KMS-11 (cell line): Measurements from ENCODE around the gene SASH1.

Source experiments
- H2AFZ ChIP-seq: fragments of 200-600 bp; sonication (generic); 2 replicates; pipeline ENCODE4 v1.6.1; 2016; ENCODE audit warnings: antibody characterized with exemption, mixed run types, low read depth
- H3K27ac ChIP-seq: fragments of 200-600 bp; sonication (generic); 2 replicates; pipeline ENCODE4 v1.6.1; 2016; ENCODE audit warnings: mild to moderate bottlenecking, mixed run types
- H3K27me3 ChIP-seq: fragments of 200-600 bp; sonication (generic); 2 replicates; pipeline ENCODE4 v1.6.1; 2017; ENCODE audit warnings: mild to moderate bottlenecking, low read depth, mixed run types, moderate library complexity; ENCODE audit not compliant: insufficient read depth
- H3K36me3 ChIP-seq: fragments of 200-600 bp; sonication (generic); 2 replicates; pipeline ENCODE4 v1.6.1; 2017; ENCODE audit warnings: mild to moderate bottlenecking, mixed run types; ENCODE audit not compliant: insufficient read depth
- H3K4me1 ChIP-seq: fragments of 200-600 bp; sonication (generic); 2 replicates; pipeline ENCODE4 v1.6.1; 2016; ENCODE audit warnings: mild to moderate bottlenecking, low read depth, mixed run types; ENCODE audit not compliant: poor library complexity, severe bottlenecking
- H3K4me2 ChIP-seq: fragments of 200-600 bp; sonication (generic); 2 replicates; pipeline ENCODE4 v1.7.0; 2016; ENCODE audit warnings: mild to moderate bottlenecking, mixed run types
- H3K4me3 ChIP-seq: fragments of 200-600 bp; sonication (generic); IDR thresholded peaks from 2 replicates; pipeline ENCODE4 v1.6.1; 2017; ENCODE audit warnings: low read depth, low read length, mixed read lengths; ENCODE audit not compliant: insufficient read depth
- H3K79me2 ChIP-seq: fragments of 200-600 bp; sonication (generic); 2 replicates; pipeline ENCODE4 v1.6.1; 2016; ENCODE audit warnings: low read depth, mixed run types; ENCODE audit not compliant: insufficient read depth
- H3K9ac ChIP-seq: fragments of 200-600 bp; sonication (generic); 2 replicates; pipeline ENCODE4 v1.6.1; 2016; ENCODE audit warnings: mild to moderate bottlenecking, mixed run types
- H4K20me1 ChIP-seq: fragments of 200-600 bp; sonication (generic); 2 replicates; pipeline ENCODE4 v1.6.1; 2016; ENCODE audit warnings: mild to moderate bottlenecking, mixed run types; ENCODE audit not compliant: insufficient read depth
- CTCF ChIP-seq: fragments of 200-600 bp; sonication (generic); conservative IDR thresholded peaks from 2 replicates; pipeline ENCODE4 v1.6.1; 2017; ENCODE audit warnings: low read depth, mild to moderate bottlenecking, antibody characterized with exemption, low read length, moderate library complexity, mixed read lengths

The SASH1 gene

GRCh38 chr6:148561629-148562028, 219.0 kb downstream of the SASH1 start:
- Histone ChIP-seq H3K27me3 (0 out of 2 replicates have a peak, but pooled peaks cover 3% of the 10 kb centered on the region), H3K27ac (no peak overlapping the region), H3K36me3 (no peaks in the 10 kb centered on the region), H3K4me2 (no peak overlapping the region), H3K9ac (no peak overlapping the region), H2AFZ (no peak overlapping the region), H4K20me1 (no peaks in the 10 kb centered on the region), H3K4me3 (no peak overlapping the region), H3K4me1 (peaks cover 7% of the 10 kb centered on the region), H3K79me2 (no peaks in the 10 kb centered on the region)
- no peak for TF ChIP-seq CTCF

GRCh38 chr6:148563066-148563465, 220.4 kb downstream of the SASH1 start:
- no peak overlapping the region for H3K4me2 ChIP-seq
- no peak overlapping the region for H2AFZ ChIP-seq

GRCh38 chr6:148564494-148565035, 221.9 kb downstream of the SASH1 start:
- no peak overlapping the region for H3K9ac ChIP-seq
- no peaks in the 10 kb centered on the region for H4K20me1 ChIP-seq
- H3K4me1 ChIP-seq: peaks cover 13% of the 10 kb centered on the region
- H3K36me3 ChIP-seq: no peaks in the 10 kb centered on the region
- H3K79me2 ChIP-seq: no peaks in the 10 kb centered on the region
- H3K27ac ChIP-seq: no peak overlapping the region
- H3K4me3 ChIP-seq: no peak overlapping the region
- H3K4me2 ChIP-seq: no peak overlapping the region
- TF ChIP-seq CTCF: no peak
- no peak overlapping the region for H2AFZ ChIP-seq
- 0 out of 2 replicates have a peak, but pooled peaks cover 3% of the 10 kb centered on the region for H3K27me3 ChIP-seq

More at GRCh38 chr6:148563066-148563465, 220.4 kb downstream of the SASH1 start:
- H3K4me3 ChIP-seq: no peak overlapping the region
- peaks cover 13% of the 10 kb centered on the region for H3K4me1 ChIP-seq
- H4K20me1 ChIP-seq: no peaks in the 10 kb centered on the region
- H3K27me3 ChIP-seq: 0 out of 2 replicates have a peak, but pooled peaks cover 3% of the 10 kb centered on the region
- TF ChIP-seq CTCF: no peak
- H3K36me3 ChIP-seq: no peaks in the 10 kb centered on the region
- H3K27ac ChIP-seq: no peak overlapping the region
- no peaks in the 10 kb centered on the region for H3K79me2 ChIP-seq
- H3K9ac ChIP-seq: no peak overlapping the region

GRCh38 chr6:148565321-148565926, 222.8 kb downstream of the SASH1 start:
- Histone ChIP-seq H3K79me2 (no peaks in the 10 kb centered on the region), H3K4me3 (no peak overlapping the region), H3K9ac (no peak overlapping the region), H3K27me3 (0 out of 2 replicates have a peak, but pooled peaks cover 2% of the 10 kb centered on the region), H3K4me1 (peaks cover 13% of the 10 kb centered on the region), H2AFZ (no peak overlapping the region), H3K27ac (no peak overlapping the region), H3K4me2 (no peak overlapping the region), H4K20me1 (no peaks in the 10 kb centered on the region), H3K36me3 (no peaks in the 10 kb centered on the region)
- no peak for TF ChIP-seq CTCF
